CD4-positive, alpha-beta T cell treated with Interferon alpha-2 for 1 hour (primary cell): ENCODE results near the gene RASSF5.

ENCODE experiments used
- DNase-seq, 2 donors: peaks; one replicate each; pipeline ENCODE4 v3.0.0-alpha.2; 2020 to 2022

The RASSF5 gene

GRCh38 chr1:206637605-206638004 is 130.3 kb downstream of the RASSF5 start:
- no peak for DNase-seq
